ENCODE measurements around the gene SAYSD1.

DNA sequence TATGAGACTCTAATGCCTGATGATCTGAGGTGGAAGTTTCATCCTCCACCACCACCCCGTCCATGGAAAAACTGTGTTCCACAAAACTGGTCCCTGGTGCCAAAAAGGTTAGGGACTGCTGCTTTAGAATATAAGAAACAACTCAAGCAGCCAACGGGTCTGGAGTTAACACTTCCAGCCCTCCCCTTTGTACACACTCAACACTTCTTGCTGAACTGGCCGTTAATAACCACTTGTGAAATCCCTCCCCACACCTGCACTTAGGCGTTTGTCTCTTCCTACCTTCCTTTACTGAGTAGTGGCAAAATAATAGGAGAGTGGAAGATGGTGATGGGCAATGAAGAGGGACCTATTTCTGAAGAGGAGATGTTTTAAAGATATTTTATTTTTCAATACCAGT, 10.5 kb downstream of the SAYSD1 start:
- TF ChIP-seq, protein P1, sequence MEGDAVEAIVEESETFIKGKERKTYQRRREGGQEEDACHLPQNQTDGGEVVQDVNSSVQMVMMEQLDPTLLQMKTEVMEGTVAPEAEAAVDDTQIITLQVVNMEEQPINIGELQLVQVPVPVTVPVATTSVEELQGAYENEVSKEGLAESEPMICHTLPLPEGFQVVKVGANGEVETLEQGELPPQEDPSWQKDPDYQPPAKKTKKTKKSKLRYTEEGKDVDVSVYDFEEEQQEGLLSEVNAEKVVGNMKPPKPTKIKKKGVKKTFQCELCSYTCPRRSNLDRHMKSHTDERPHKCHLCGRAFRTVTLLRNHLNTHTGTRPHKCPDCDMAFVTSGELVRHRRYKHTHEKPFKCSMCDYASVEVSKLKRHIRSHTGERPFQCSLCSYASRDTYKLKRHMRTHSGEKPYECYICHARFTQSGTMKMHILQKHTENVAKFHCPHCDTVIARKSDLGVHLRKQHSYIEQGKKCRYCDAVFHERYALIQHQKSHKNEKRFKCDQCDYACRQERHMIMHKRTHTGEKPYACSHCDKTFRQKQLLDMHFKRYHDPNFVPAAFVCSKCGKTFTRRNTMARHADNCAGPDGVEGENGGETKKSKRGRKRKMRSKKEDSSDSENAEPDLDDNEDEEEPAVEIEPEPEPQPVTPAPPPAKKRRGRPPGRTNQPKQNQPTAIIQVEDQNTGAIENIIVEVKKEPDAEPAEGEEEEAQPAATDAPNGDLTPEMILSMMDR (IDR thresholded peaks at IDR 0.05) = no peak
- TF ChIP-seq POLR2A (IDR thresholded peaks at IDR 0.05) = no peak
